Endothelial cell (in vitro differentiated cells): ENCODE results near the gene OLFM1. TPM values are rescaled to one million over a fixed set of nuclear protein-coding genes. Genes with fewer than 3 reads are reported as not detected.

Source experiments
- DNase-seq: peaks from one replicate; pipeline ENCODE4 v3.0.0; 2021; ENCODE audit warnings: low spot score
- H3K27ac Mint-ChIP-seq: one replicate; pipeline ENCODE4 v1.8.0; 2021; ENCODE audit warnings: mixed read lengths, inconsistent platforms; ENCODE audit not compliant: unreplicated experiment
- H3K27me3 Mint-ChIP-seq: one replicate; pipeline ENCODE4 v1.8.0; 2021; ENCODE audit warnings: mild to moderate bottlenecking, moderate library complexity, mixed read lengths, inconsistent platforms; ENCODE audit not compliant: unreplicated experiment
- H3K36me3 Mint-ChIP-seq: one replicate; pipeline ENCODE4 v1.8.0; 2021; ENCODE audit warnings: mild to moderate bottlenecking, low read depth, mixed read lengths, inconsistent platforms; ENCODE audit not compliant: unreplicated experiment
- H3K4me1 Mint-ChIP-seq: one replicate; pipeline ENCODE4 v1.8.0; 2021; ENCODE audit warnings: mild to moderate bottlenecking, mixed read lengths, inconsistent platforms; ENCODE audit not compliant: unreplicated experiment
- H3K4me3 Mint-ChIP-seq: one replicate; pipeline ENCODE4 v1.8.0; 2021; ENCODE audit warnings: mild to moderate bottlenecking, mixed read lengths, inconsistent platforms; ENCODE audit not compliant: unreplicated experiment
- H3K9me3 Mint-ChIP-seq: one replicate; pipeline ENCODE4 v1.8.0; 2021; ENCODE audit warnings: mixed read lengths, inconsistent platforms; ENCODE audit not compliant: unreplicated experiment
- CTCF ChIP-seq: fragments of 200-600 bp; sonication (generic); IDR thresholded peaks from one replicate; pipeline ENCODE4 v1.5.0; 2021; ENCODE audit warnings: antibody characterized with exemption; ENCODE audit not compliant: unreplicated experiment
- long read RNA-seq: library from polyadenylated mRNA; unstranded; transcript quantifications from one replicate; pipeline ENCODE4 v2.0.0, GENCODE V29; 2020; ENCODE audit not compliant: unreplicated experiment
- total RNA-seq: library from RNA; stranded (reverse); fragmentation: NEBNext Ultra II Directional; extraction: Animal tissue kit (Norgen Biotek cat#: 25700); gene quantifications from one replicate; pipeline ENCODE4 v1.2.1, GENCODE V29; 2021; ENCODE audit not compliant: unreplicated experiment

Gene OLFM1
- 0.74 TPM for total RNA-seq
- long read RNA-seq: 0 reads

- peak; percentile 83 for DNase-seq
- peaks cover 27% of the 10 kb centered on the region for H3K27me3 Mint-ChIP-seq
- peaks cover 7% of the 10 kb centered on the region for H3K4me1 Mint-ChIP-seq
- H3K4me3 Mint-ChIP-seq: no peak within 1 kb of the TSS
- no peaks in the 10 kb centered on the region for H3K9me3 Mint-ChIP-seq
- no peak within 1 kb of the TSS for H3K27ac Mint-ChIP-seq
- TF ChIP-seq CTCF: peak; percentile 48
- peaks cover 3% of the 10 kb centered on the region for H3K36me3 Mint-ChIP-seq
Observed at GRCh38 chr9:135087489-135087792, at the start of gene OLFM1. OLFM1 (plus strand) TSS chr9:135087668; CDS start chr9:135087990, 322 bp downstream.

- no peak for TF ChIP-seq CTCF
- DNase-seq: no peak
- Mint-ChIP-seq H3K4me1 (no peaks in the 10 kb centered on the region), H3K36me3 (no peaks in the 10 kb centered on the region), H3K27ac (no peak overlapping the region), H3K27me3 (no peaks in the 10 kb centered on the region), H3K9me3 (no peaks in the 10 kb centered on the region), H3K4me3 (no peak overlapping the region)
Observed at GRCh38 chr9:135038331-135038730, 49.1 kb upstream of the OLFM1 start.

- no peak for DNase-seq
Observed at GRCh38 chr9:135038826-135039225, 48.6 kb upstream of the OLFM1 start.

GRCh38 chr9:135039266-135039870, 48.1 kb upstream of the OLFM1 start:
- Mint-ChIP-seq H3K27me3 (no peaks in the 10 kb centered on the region), H3K27ac (no peak overlapping the region), H3K4me1 (no peaks in the 10 kb centered on the region), H3K4me3 (no peak overlapping the region), H3K9me3 (no peaks in the 10 kb centered on the region), H3K36me3 (no peaks in the 10 kb centered on the region)
- no peak for TF ChIP-seq CTCF
- DNase-seq: no peak

More at GRCh38 chr9:135038826-135039225, 48.6 kb upstream of the OLFM1 start:
- H3K4me1 Mint-ChIP-seq: no peaks in the 10 kb centered on the region
- no peak overlapping the region for H3K4me3 Mint-ChIP-seq
- no peak for TF ChIP-seq CTCF
- no peaks in the 10 kb centered on the region for H3K27me3 Mint-ChIP-seq
- no peaks in the 10 kb centered on the region for H3K9me3 Mint-ChIP-seq
- no peak overlapping the region for H3K27ac Mint-ChIP-seq
- H3K36me3 Mint-ChIP-seq: no peaks in the 10 kb centered on the region

GRCh38 chr9:135039916-135040645, 47.4 kb upstream of the OLFM1 start:
- Mint-ChIP-seq H3K36me3 (no peaks in the 10 kb centered on the region), H3K9me3 (no peaks in the 10 kb centered on the region), H3K4me1 (no peaks in the 10 kb centered on the region), H3K27me3 (no peaks in the 10 kb centered on the region), H3K4me3 (no peak overlapping the region), H3K27ac (no peak overlapping the region)
- no peak for TF ChIP-seq CTCF
- DNase-seq: no peak
